Liver (tissue), 9 donors: ENCODE data around the gene NDUFC2. TPM values are rescaled to one million over a fixed set of nuclear protein-coding genes. Genes with fewer than 3 reads are reported as not detected.

Source experiments
- DNase-seq: peaks from one replicate; pipeline ENCODE4 v3.0.0-alpha.2; 2017; ENCODE audit warnings: low spot score
- H3K27ac ChIP-seq, 2 donors: one replicate each; pipeline ENCODE4 v1.7.0; 2013; ENCODE audit warnings: inconsistent platforms in 2 of 2, low read length in 2 of 2, control low read depth in 1 of 2, low read depth in 1 of 2, mild to moderate bottlenecking in 1 of 2
- H3K27me3 ChIP-seq, 4 donors: one replicate each; pipeline versions ENCODE4 v1.6.1 to v1.7.0; 2013; ENCODE audit warnings: low read length in 3 of 4, inconsistent platforms in 1 of 4, mild to moderate bottlenecking in 1 of 4, moderate library complexity in 1 of 4; ENCODE audit not compliant: control insufficient read depth in 4 of 4, insufficient read depth in 4 of 4
- H3K36me3 ChIP-seq, 4 donors: one replicate each; pipeline versions ENCODE4 v1.6.1 to v1.7.0; 2013; ENCODE audit warnings: low read length in 3 of 4, mild to moderate bottlenecking in 3 of 4, low read depth in 1 of 4, moderate library complexity in 1 of 4; ENCODE audit not compliant: control insufficient read depth in 4 of 4, insufficient read depth in 3 of 4
- H3K4me1 ChIP-seq, 4 donors: one replicate each; pipeline versions ENCODE4 v1.6.1 to v1.7.0; 2013; ENCODE audit warnings: low read length in 3 of 4, mild to moderate bottlenecking in 3 of 4, moderate library complexity in 1 of 4; ENCODE audit not compliant: control insufficient read depth in 4 of 4, insufficient read depth in 4 of 4
- H3K4me3 ChIP-seq, 3 donors: one replicate each; pipeline versions ENCODE4 v1.6.1 to v1.7.0; 2013; ENCODE audit warnings: low read length in 3 of 3, control low read depth in 1 of 3, low read depth in 1 of 3, mild to moderate bottlenecking in 1 of 3
- H3K9ac ChIP-seq, 2 donors: one replicate each; pipeline ENCODE4 v1.7.0; 2013; ENCODE audit warnings: low read length in 2 of 2, mild to moderate bottlenecking in 2 of 2, moderate library complexity in 2 of 2, control low read depth in 1 of 2, low read depth in 1 of 2
- H3K9me3 ChIP-seq, 4 donors: one replicate each; pipeline versions ENCODE4 v1.6.1 to v1.7.0; 2013; ENCODE audit warnings: low read length in 3 of 4; ENCODE audit not compliant: control insufficient read depth in 4 of 4
- ATF3 ChIP-seq: IDR thresholded peaks from 2 replicates; pipeline ENCODE4 v1.6.1; 2016; ENCODE audit warnings: antibody characterized with exemption
- EGR1 ChIP-seq, 2 donors: IDR thresholded peaks; 2 replicates each; pipeline ENCODE4 v1.6.1; 2016 to 2018; ENCODE audit warnings: antibody characterized with exemption in 2 of 2, low read depth in 2 of 2
- FOXA1 ChIP-seq: IDR thresholded peaks from 2 replicates; pipeline ENCODE4 v1.6.1; 2016; ENCODE audit warnings: antibody characterized with exemption
- FOXA2 ChIP-seq: IDR thresholded peaks from 2 replicates; pipeline ENCODE4 v1.6.1; 2016; ENCODE audit warnings: antibody characterized with exemption
- GABPA ChIP-seq, 2 donors: IDR thresholded peaks in 1 of 2; conservative IDR thresholded peaks in 1 of 2; 2 replicates each; pipeline ENCODE4 v1.6.1; 2016; ENCODE audit warnings: antibody characterized with exemption in 2 of 2, mild to moderate bottlenecking in 1 of 2, moderate library complexity in 1 of 2
- HNF4A ChIP-seq, 2 donors: conservative IDR thresholded peaks; 2 replicates each; pipeline ENCODE4 v1.6.1; 2016; ENCODE audit warnings: antibody characterized with exemption in 2 of 2, mild to moderate bottlenecking in 2 of 2
- HNF4G ChIP-seq: IDR thresholded peaks from 2 replicates; pipeline ENCODE4 v1.6.1; 2016; ENCODE audit warnings: antibody characterized with exemption
- JUND ChIP-seq, 2 donors: IDR thresholded peaks; 2 replicates each; pipeline ENCODE4 v1.6.1; 2016; ENCODE audit warnings: antibody characterized with exemption in 2 of 2
- NR2F2 ChIP-seq: IDR thresholded peaks from 2 replicates; pipeline ENCODE4 v1.6.1; 2016; ENCODE audit warnings: antibody characterized with exemption
- RAD21 ChIP-seq, 2 donors: IDR thresholded peaks; 2 replicates each; pipeline ENCODE4 v1.6.1; 2016; ENCODE audit warnings: antibody characterized with exemption in 2 of 2, mild to moderate bottlenecking in 2 of 2
- REST ChIP-seq: IDR thresholded peaks from 2 replicates; pipeline ENCODE4 v1.6.1; 2016; ENCODE audit warnings: antibody characterized with exemption, mild to moderate bottlenecking
- RXRA ChIP-seq, 2 donors: IDR thresholded peaks; 2 replicates each; pipeline ENCODE4 v1.6.1; 2017 to 2018; ENCODE audit warnings: antibody characterized with exemption in 2 of 2, mild to moderate bottlenecking in 1 of 2
- SP1 ChIP-seq: IDR thresholded peaks from 2 replicates; pipeline ENCODE4 v1.6.1; 2018; ENCODE audit warnings: antibody characterized with exemption, mild to moderate bottlenecking
- TAF1 ChIP-seq: conservative IDR thresholded peaks from 2 replicates; pipeline ENCODE4 v1.6.1; 2016; ENCODE audit warnings: antibody characterized with exemption, mild to moderate bottlenecking
- YY1 ChIP-seq: IDR thresholded peaks from 2 replicates; pipeline ENCODE4 v1.6.1; 2016; ENCODE audit warnings: antibody characterized with exemption, mild to moderate bottlenecking
- WGBS: extraction: QIAGEN DNeasy Blood & Tissue Kit; methylation state at CpG from one replicate; pipeline ENCODE4 v1.1.7; 2013; 5-methylcytosine and 5-hydroxymethylcytosine counted together
- polyA plus RNA-seq, 2 donors: library from polyadenylated mRNA; stranded (reverse) in 1 of 2; unstranded in 1 of 2; fragments of 200-250 nt in 1 of 2; fragments of >200 nt in 1 of 2; fragmentation: Nextera tagmentation in 1 of 2; extraction: Ambion mirVana in 1 of 2; gene quantifications; one replicate each; pipeline versions ENCODE4 v1.2.1 to v1.2.3, GENCODE V29; 2013 to 2015
- total RNA-seq, 2 donors: library from RNA; depleted of rRNA; stranded (reverse); fragments of >200 nt; gene quantifications; one replicate each; pipeline ENCODE4 v1.2.3, GENCODE V29; 2014
- TF ChIP-seq, protein P1 (sequence below): IDR thresholded peaks from 2 replicates; pipeline ENCODE4 v1.6.1; 2016; ENCODE audit warnings: antibody characterized with exemption
- TF ChIP-seq, protein P2 (sequence below): fragments of 150-350 bp; IDR thresholded peaks from 2 replicates; pipeline ENCODE4 v1.5.1; 2017; ENCODE audit warnings: improper control_type of control experiment, low read depth, low read length; ENCODE audit not compliant: missing input control
- TF ChIP-seq, protein P3 (sequence below): IDR thresholded peaks from 2 replicates; pipeline ENCODE4 v1.6.1; 2016; ENCODE audit warnings: antibody characterized with exemption
- donor health status: healthy.
- donor health status: healthy.
- donor health status: healthy.
- donor health status: healthy.
- donor health status: healthy.

The NDUFC2 gene
- total and polyA plus RNA-seq, 4 donors: 86.9 to 783 (median 199) TPM

GRCh38 chr11:78061088-78061920, 18.4 kb downstream of the NDUFC2 start:
- H3K4me1 ChIP-seq: peaks cover 11 to 53% (median 33%) of the 10 kb centered on the region in 4 donors
- WGBS: 28% methylated on average over 4 of the region's 4 CpGs
- peak; percentile 49 for DNase-seq
- H3K27ac ChIP-seq: peak overlapping the region; percentile 87 to 95
- no peak overlapping the region for H3K4me3 ChIP-seq
- peak; percentile 64 for TF ChIP-seq HNF4G
- TF ChIP-seq, protein P1, sequence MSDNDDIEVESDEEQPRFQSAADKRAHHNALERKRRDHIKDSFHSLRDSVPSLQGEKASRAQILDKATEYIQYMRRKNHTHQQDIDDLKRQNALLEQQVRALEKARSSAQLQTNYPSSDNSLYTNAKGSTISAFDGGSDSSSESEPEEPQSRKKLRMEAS: no peak
- TF ChIP-seq SP1: peak; percentile 89
- peak; percentile 22 for TF ChIP-seq NR2F2
- TF ChIP-seq RAD21 (IDR thresholded peaks at IDR 0.05): peak; percentile 5 to 52
- TF ChIP-seq ATF3: peak; percentile 48
- TF ChIP-seq, protein P2, sequence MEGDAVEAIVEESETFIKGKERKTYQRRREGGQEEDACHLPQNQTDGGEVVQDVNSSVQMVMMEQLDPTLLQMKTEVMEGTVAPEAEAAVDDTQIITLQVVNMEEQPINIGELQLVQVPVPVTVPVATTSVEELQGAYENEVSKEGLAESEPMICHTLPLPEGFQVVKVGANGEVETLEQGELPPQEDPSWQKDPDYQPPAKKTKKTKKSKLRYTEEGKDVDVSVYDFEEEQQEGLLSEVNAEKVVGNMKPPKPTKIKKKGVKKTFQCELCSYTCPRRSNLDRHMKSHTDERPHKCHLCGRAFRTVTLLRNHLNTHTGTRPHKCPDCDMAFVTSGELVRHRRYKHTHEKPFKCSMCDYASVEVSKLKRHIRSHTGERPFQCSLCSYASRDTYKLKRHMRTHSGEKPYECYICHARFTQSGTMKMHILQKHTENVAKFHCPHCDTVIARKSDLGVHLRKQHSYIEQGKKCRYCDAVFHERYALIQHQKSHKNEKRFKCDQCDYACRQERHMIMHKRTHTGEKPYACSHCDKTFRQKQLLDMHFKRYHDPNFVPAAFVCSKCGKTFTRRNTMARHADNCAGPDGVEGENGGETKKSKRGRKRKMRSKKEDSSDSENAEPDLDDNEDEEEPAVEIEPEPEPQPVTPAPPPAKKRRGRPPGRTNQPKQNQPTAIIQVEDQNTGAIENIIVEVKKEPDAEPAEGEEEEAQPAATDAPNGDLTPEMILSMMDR: no peak
- TF ChIP-seq REST: no peak
- peak; percentile 84 for TF ChIP-seq FOXA2
- TF ChIP-seq, protein P3, sequence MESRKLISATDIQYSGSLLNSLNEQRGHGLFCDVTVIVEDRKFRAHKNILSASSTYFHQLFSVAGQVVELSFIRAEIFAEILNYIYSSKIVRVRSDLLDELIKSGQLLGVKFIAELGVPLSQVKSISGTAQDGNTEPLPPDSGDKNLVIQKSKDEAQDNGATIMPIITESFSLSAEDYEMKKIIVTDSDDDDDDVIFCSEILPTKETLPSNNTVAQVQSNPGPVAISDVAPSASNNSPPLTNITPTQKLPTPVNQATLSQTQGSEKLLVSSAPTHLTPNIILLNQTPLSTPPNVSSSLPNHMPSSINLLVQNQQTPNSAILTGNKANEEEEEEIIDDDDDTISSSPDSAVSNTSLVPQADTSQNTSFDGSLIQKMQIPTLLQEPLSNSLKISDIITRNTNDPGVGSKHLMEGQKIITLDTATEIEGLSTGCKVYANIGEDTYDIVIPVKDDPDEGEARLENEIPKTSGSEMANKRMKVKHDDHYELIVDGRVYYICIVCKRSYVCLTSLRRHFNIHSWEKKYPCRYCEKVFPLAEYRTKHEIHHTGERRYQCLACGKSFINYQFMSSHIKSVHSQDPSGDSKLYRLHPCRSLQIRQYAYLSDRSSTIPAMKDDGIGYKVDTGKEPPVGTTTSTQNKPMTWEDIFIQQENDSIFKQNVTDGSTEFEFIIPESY: peak; percentile 52
- TF ChIP-seq RXRA (IDR thresholded peaks at IDR 0.05): peak; percentile 95 to 98
- TF ChIP-seq YY1: peak; percentile 45
- no peak for TF ChIP-seq TAF1
- TF ChIP-seq GABPA (IDR thresholded peaks at IDR 0.05 in 1 of 2, conservative IDR thresholded peaks at IDR 0.05 in 1 of 2): no peak
- peak; percentile 73 to 74 for TF ChIP-seq HNF4A (conservative IDR thresholded peaks at IDR 0.05)
- peak; percentile 89 for TF ChIP-seq FOXA1
- TF ChIP-seq EGR1 (IDR thresholded peaks at IDR 0.05; ENCODE audit: low read depth in 2 of 2): peak in 1 of 2 donors; percentile 23
- TF ChIP-seq JUND (IDR thresholded peaks at IDR 0.05): no peak
- H3K27me3 ChIP-seq: no peaks in the 10 kb centered on the region
- peak overlapping the region; percentile 3 to 34 for H3K9ac ChIP-seq
- no peaks in the 10 kb centered on the region for H3K9me3 ChIP-seq
- no peaks in the 10 kb centered on the region for H3K36me3 ChIP-seq
